Left lung (tissue), 10 donors: ENCODE measurements around the gene OPCML. TPM values are rescaled to one million over a fixed set of nuclear protein-coding genes. Genes with fewer than 3 reads are reported as not detected.

ENCODE experiments used
- ATAC-seq: fragments of 200-7000 bp; cut with Tn5 transposase; one replicate; pipeline ENCODE4 v1.9.1; 2020; ENCODE audit warnings: moderate library complexity
- DNase-seq, 4 donors: peaks; one replicate each; pipeline ENCODE4 v3.0.0-alpha.2; 2013 to 2020
- H3K27ac ChIP-seq, 2 donors: fragments of 200-600 bp; sonication (generic) in 1 of 2; one replicate each; pipeline versions ENCODE4 v1.5.0 to v1.8.0; 2020 to 2021
- H3K27me3 ChIP-seq, 2 donors: fragments of 200-600 bp; sonication (generic) in 1 of 2; one replicate each; pipeline versions ENCODE4 v1.5.0 to v1.8.0; 2020 to 2021
- H3K36me3 ChIP-seq, 2 donors: fragments of 200-600 bp; sonication (generic) in 1 of 2; one replicate each; pipeline versions ENCODE4 v1.5.0 to v1.8.0; 2020 to 2021
- H3K4me1 ChIP-seq, 2 donors: fragments of 200-600 bp; one replicate each; pipeline ENCODE4 v1.8.0; 2021
- H3K4me3 ChIP-seq, 2 donors: fragments of 200-600 bp; sonication (generic) in 1 of 2; one replicate each; pipeline versions ENCODE4 v1.5.0 to v1.8.0; 2020 to 2021; ENCODE audit warnings: mild to moderate bottlenecking in 1 of 2
- H3K9me3 ChIP-seq, 2 donors: fragments of 200-600 bp; sonication (generic) in 1 of 2; one replicate each; pipeline versions ENCODE4 v1.5.0 to v1.8.0; 2020 to 2021
- CTCF ChIP-seq, 2 donors: fragments of 200-600 bp; sonication (generic) in 1 of 2; IDR thresholded peaks; one replicate each; pipeline versions ENCODE4 v1.5.0 to v1.8.0; 2021; ENCODE audit warnings: antibody characterized with exemption in 2 of 2
- intact Hi-C, 2 donors: fragments of 100-400 bp; cut with DNase I; formaldehyde crosslinking; loops; one replicate each; pipeline versions ENCODE4 v1.11.2 to v1.14.2; 2022
- polyA plus RNA-seq, 6 donors: library from polyadenylated mRNA; unstranded; fragments of 120-200 nt; gene quantifications; one replicate each; pipeline ENCODE4 v1.2.1, GENCODE V29; 2013; ENCODE audit not compliant: insufficient read length in 6 of 6
- total RNA-seq, 2 donors: library from RNA; stranded (reverse); fragmentation: NEBNext Ultra II Directional; extraction: Animal tissue kit (Norgen Biotek cat#: 25700); gene quantifications; one replicate each; pipeline ENCODE4 v1.2.1, GENCODE V29; 2021
- donor health status: DM: no; HTN: yes; CAD: no.
- donor health status: DM: no; HTN: no; CAD: no.

Gene OPCML
- total and polyA plus RNA-seq, 8 donors: 0.98 to 5.3 (median 1.9) TPM; not detected in 2

DNA sequence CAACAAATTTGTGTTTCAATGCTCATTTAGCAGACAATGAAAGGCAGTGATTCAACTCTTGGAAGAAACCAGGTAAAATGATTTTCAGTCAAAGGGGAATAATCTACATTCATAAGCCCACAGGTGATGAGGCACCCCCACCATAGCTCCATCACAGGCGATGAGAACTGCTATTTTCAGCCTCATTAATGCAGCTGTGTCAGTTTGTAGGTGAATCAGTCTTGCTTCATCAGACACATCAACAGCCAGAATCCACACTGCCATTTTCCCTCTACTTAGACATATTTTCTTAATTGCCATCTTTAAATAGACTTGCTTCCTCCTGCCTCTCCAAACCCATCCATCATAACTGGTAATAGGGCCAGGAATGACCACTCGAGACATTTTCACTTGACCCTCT lies 701.0 kb downstream of the OPCML start:
- intact Hi-C loops: no loop called here
- H3K4me1 ChIP-seq: no peaks in the 10 kb centered on the region
- H3K4me3 ChIP-seq: no peak overlapping the region
- H3K9me3 ChIP-seq: peaks cover 0 to 5% of the 10 kb centered on the region in 2 donors
- no peak for TF ChIP-seq CTCF (IDR thresholded peaks at IDR 0.05)
- ATAC-seq (no peak), DNase-seq (no peak)
- no peaks in the 10 kb centered on the region for H3K36me3 ChIP-seq
- no peaks in the 10 kb centered on the region for H3K27me3 ChIP-seq
- H3K27ac ChIP-seq: no peak overlapping the region

GRCh38 chr11:132824642-132825041 lies 707.7 kb downstream of the OPCML start:
- Histone ChIP-seq H3K9me3 (no peaks in the 10 kb centered on the region), H3K4me3 (no peak overlapping the region), H3K27ac (no peak overlapping the region), H3K27me3 (no peaks in the 10 kb centered on the region), H3K36me3 (no peaks in the 10 kb centered on the region), H3K4me1 (no peaks in the 10 kb centered on the region)
- no peak for DNase-seq
- TF ChIP-seq CTCF (IDR thresholded peaks at IDR 0.05): no peak
- intact Hi-C loops: no loop called here
- ATAC-seq: no peak

DNA sequence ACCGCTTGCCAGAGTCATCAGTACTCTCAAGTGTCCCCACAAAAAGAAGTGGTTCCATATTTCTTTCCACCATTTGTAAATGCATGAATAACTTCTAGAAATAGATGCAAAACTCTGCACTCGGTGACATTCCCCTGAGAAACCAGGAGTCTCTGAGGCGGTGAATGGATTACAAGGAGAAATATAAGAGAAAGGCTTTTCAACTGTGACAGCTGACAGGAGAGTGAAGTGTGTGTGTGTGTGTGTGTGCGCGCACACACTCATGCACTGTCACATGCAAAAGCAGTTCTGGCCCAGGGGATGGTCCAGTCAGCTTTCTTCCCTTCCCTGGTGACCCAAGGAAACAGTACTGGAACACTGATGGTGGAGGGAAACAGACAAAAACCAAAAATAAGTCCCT lies 710.0 kb downstream of the OPCML start:
- no peaks in the 10 kb centered on the region for H3K36me3 ChIP-seq
- H3K4me1 ChIP-seq: no peaks in the 10 kb centered on the region
- no peak for ATAC-seq
- no peak overlapping the region for H3K27ac ChIP-seq
- no peak for TF ChIP-seq CTCF (IDR thresholded peaks at IDR 0.05)
- DNase-seq: no peak
- intact Hi-C loops: no loop called here
- H3K9me3 ChIP-seq: no peaks in the 10 kb centered on the region
- H3K27me3 ChIP-seq: no peaks in the 10 kb centered on the region
- H3K4me3 ChIP-seq: no peak overlapping the region

- intact Hi-C loops: no loop called here
- no peaks in the 10 kb centered on the region for H3K4me1 ChIP-seq
- no peaks in the 10 kb centered on the region for H3K36me3 ChIP-seq
- ATAC-seq (no peak), DNase-seq (no peak)
- H3K27ac ChIP-seq: no peak overlapping the region
- H3K27me3 ChIP-seq: no peaks in the 10 kb centered on the region
- no peak overlapping the region for H3K4me3 ChIP-seq
- TF ChIP-seq CTCF (IDR thresholded peaks at IDR 0.05): no peak
- no peaks in the 10 kb centered on the region for H3K9me3 ChIP-seq
Measured at GRCh38 chr11:132821499-132821898, 710.8 kb downstream of the OPCML start.

DNA sequence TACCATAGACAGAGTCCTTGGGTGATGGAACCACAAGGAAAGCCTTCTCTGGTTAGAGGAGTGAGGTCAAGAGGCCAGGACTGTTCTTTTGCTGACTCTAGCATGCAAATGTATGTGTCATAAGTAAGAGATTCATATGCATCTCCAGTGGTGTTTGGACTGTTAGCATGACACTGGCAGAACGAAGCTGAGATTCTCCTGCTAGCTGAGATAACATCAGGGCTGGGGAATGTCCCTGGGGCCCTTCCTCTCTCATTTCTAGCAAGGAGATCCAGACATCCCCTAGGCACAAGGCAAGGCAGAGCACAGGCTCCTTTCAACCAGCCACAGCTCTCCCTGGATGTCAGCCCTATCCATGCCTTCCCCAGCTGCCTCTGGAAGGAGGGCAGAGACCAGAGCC lies 711.3 kb downstream of the OPCML start:
- intact Hi-C loops: no loop called here
- Histone ChIP-seq H3K36me3 (no peaks in the 10 kb centered on the region), H3K9me3 (no peaks in the 10 kb centered on the region), H3K27ac (no peak overlapping the region), H3K4me3 (no peak overlapping the region), H3K4me1 (no peaks in the 10 kb centered on the region), H3K27me3 (no peaks in the 10 kb centered on the region)
- no peak for TF ChIP-seq CTCF (IDR thresholded peaks at IDR 0.05)
- ATAC-seq (no peak), DNase-seq (no peak)
